Kidney (tissue), 14 donors: ENCODE measurements around the gene PIWIL4. TPM values are rescaled to one million over a fixed set of nuclear protein-coding genes. Genes with fewer than 3 reads are reported as not detected.

ENCODE experiments used
- DNase-seq, 5 donors: peaks; one replicate each; pipeline ENCODE4 v3.0.0-alpha.2; 2013 to 2020
- FAIRE-seq: peaks from 2 replicates; lab custom pipeline; 2012; peaks lifted over from hg19 to GRCh38; lab: Jason Lieb, UNC
- H3K27ac ChIP-seq, 2 donors: one replicate each; pipeline ENCODE4 v1.7.0; 2013; ENCODE audit warnings: low read depth in 2 of 2, low read length in 2 of 2, inconsistent platforms in 1 of 2
- H3K27me3 ChIP-seq: one replicate; pipeline ENCODE4 v1.7.1; 2013; ENCODE audit warnings: low read length, inconsistent platforms; ENCODE audit not compliant: control insufficient read depth, insufficient read depth
- H3K36me3 ChIP-seq, 3 donors: one replicate each; pipeline versions ENCODE4 v1.7.0 to v1.7.1; 2013; ENCODE audit warnings: low read length in 3 of 3, control low read depth in 1 of 3, inconsistent platforms in 1 of 3; ENCODE audit not compliant: insufficient read depth in 3 of 3, control insufficient read depth in 2 of 3
- H3K4me1 ChIP-seq, 3 donors: one replicate each; pipeline versions ENCODE4 v1.7.0 to v1.7.1; 2013; ENCODE audit warnings: low read length in 3 of 3, inconsistent platforms in 1 of 3, low read depth in 1 of 3; ENCODE audit not compliant: control insufficient read depth in 2 of 3, insufficient read depth in 2 of 3
- H3K4me3 ChIP-seq, 3 donors: one replicate each; pipeline versions ENCODE4 v1.7.0 to v1.8.1; 2013; ENCODE audit warnings: low read length in 3 of 3, control low read depth in 1 of 3, inconsistent platforms in 1 of 3
- H3K9ac ChIP-seq, 3 donors: one replicate each; pipeline versions ENCODE4 v1.7.0 to v1.7.1; 2013; ENCODE audit warnings: low read length in 3 of 3, control low read depth in 1 of 3, inconsistent platforms in 1 of 3
- H3K9me3 ChIP-seq, 3 donors: one replicate each; pipeline versions ENCODE4 v1.7.0 to v1.7.1; 2013; ENCODE audit warnings: low read length in 3 of 3, control low read depth in 1 of 3, inconsistent platforms in 1 of 3; ENCODE audit not compliant: control insufficient read depth in 2 of 3, insufficient read depth in 1 of 3
- CTCF ChIP-seq: IDR thresholded peaks from 3 replicates; pipeline ENCODE4 v1.5.1; 2012; ENCODE audit warnings: mild to moderate bottlenecking, moderate library complexity, borderline replicate concordance; ENCODE audit not compliant: insufficient read depth; ENCODE audit errors: extremely low read depth
- intact Hi-C: fragments of 100-400 bp; cut with DNase I; formaldehyde crosslinking; loops from one replicate; pipeline ENCODE4 v1.11.1; 2022
- polyA plus RNA-seq: library from polyadenylated mRNA; stranded (reverse); fragments of 350-450 nt; fragmentation: Illumina TruSeq; extraction: RNeasy Lipid Tissue Mini Kit (QIAGEN cat#74804); gene quantifications from one replicate; pipeline ENCODE4 v1.2.3, GENCODE V29; 2014; ENCODE audit warnings: low read depth, low replicate concordance; ENCODE audit not compliant: insufficient read depth
- total RNA-seq: library from RNA; stranded (reverse); fragmentation: NEBNext Ultra II Directional; extraction: Animal tissue kit (Norgen Biotek cat#: 25700); gene quantifications from one replicate; pipeline ENCODE4 v1.2.1, GENCODE V29; 2021
- donor health status: control.
- donor health status: control.
- donor health status: control.
- donor health status: control.
- donor health status: control.
- donor health status: DM: yes; HTN: yes; CAD: no.
- donor health status: Normal renal cell carcinoma (clear cell type).

The PIWIL4 gene
- total and polyA plus RNA-seq, 2 donors from 2014 or later: 2.6 to 6.0 TPM

DNA sequence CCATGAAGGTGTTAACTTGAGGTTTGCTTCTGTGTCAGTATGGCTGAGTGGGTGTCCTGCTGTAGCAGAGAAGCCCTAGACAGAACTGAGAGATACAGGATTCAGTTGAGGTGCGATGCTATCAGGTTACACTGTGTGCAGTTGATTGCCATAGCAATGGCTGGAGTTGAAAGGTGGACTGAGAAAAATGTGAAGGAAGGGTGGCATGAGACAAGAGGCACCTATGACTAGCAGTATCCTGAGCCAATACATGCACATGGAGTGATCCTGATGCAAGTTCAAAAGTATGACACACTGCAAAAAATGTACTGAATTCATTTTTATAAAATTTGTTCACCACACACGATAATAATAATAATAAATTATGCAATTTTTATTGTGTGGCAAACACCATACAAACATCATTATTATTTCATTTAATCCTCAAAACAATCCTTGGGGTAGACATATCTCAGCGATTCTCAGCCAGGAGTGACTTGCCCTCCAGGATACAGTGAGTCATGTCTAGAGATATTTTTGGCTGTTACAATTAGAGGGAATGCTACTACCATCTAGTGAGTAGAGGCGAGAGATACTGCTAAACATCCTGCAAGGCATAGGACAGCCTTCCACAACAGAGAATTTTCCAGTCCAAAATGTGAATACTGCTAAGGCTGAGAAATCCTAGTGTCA lies 3.9 kb upstream of the PIWIL4 start:
- TF ChIP-seq CTCF: no peak
- Histone ChIP-seq H3K4me1 (no peaks in the 10 kb centered on the region), H3K4me3 (no peak overlapping the region), H3K9me3 (no peaks in the 10 kb centered on the region), H3K36me3 (no peaks in the 10 kb centered on the region), H3K27ac (no peak overlapping the region), H3K9ac (no peak overlapping the region), H3K27me3 (no peaks in the 10 kb centered on the region)
- intact Hi-C loops: no loop called here
- FAIRE-seq (no peak), DNase-seq (peak in 3 of 5 donors; percentile 35 to 63 (median 48))

DNA sequence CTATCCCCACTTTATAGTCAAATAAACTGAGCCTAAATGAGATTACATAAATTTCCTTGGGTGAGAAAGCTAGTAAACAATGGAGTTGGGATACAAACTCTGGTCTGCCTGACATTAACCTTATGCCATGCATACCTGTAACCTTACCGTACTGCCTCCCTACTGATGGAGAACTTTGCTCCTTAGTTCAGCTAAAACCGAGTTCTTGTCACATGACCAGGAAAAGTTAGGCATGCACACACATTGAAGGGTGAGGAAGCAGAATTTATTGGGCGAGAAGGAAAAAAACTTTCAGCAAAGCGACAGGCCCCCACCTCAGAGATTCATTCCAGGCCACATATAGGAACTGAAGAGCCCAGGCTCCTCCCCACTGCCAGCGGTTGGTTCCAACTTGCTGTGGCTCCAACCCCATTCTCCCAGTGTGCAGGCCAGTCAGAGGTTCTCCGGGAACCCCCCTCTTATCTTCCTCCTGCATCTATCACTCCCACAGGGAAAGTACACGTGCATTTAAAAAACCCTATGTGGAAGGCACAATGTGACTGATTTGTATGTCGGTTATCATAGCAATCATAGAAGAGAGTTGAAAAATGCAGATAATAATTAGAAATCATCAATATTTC lies 3.2 kb upstream of the PIWIL4 start:
- H3K9me3 ChIP-seq: no peaks in the 10 kb centered on the region
- no peak for TF ChIP-seq CTCF
- no peak overlapping the region for H3K27ac ChIP-seq
- H3K27me3 ChIP-seq: no peaks in the 10 kb centered on the region
- H3K9ac ChIP-seq: no peak overlapping the region
- H3K4me1 ChIP-seq: no peaks in the 10 kb centered on the region
- no peak overlapping the region for H3K4me3 ChIP-seq
- intact Hi-C loops: no loop called here
- DNase-seq: no peak
- H3K36me3 ChIP-seq: no peaks in the 10 kb centered on the region
- FAIRE-seq: no peak

DNA sequence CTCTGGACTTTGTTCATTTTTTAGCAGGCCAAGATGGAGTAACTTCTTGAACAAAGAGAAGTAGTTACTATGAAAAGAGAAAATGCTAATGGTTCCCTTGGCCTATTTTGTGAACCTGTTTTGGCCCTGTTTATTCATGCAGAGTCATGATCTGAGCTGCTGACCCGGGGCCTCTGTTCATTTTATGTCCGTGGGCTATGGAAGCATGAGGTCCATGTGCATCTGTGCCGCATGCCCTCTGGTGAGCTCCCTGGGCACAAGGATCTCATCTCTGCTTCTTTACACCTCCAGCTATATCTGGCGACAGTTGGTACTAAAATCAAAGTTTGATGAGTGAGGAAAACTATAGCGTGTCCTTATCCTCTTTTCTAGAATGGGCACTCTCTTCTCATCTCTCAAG lies 1.0 kb downstream of the PIWIL4 start:
- FAIRE-seq (no peak), DNase-seq (no peak)
- no peak overlapping the region for H3K27ac ChIP-seq
- no peaks in the 10 kb centered on the region for H3K36me3 ChIP-seq
- intact Hi-C loops: no loop called here
- H3K4me3 ChIP-seq: no peak overlapping the region
- no peaks in the 10 kb centered on the region for H3K27me3 ChIP-seq
- H3K9me3 ChIP-seq: no peaks in the 10 kb centered on the region
- TF ChIP-seq CTCF: no peak
- no peaks in the 10 kb centered on the region for H3K4me1 ChIP-seq
- H3K9ac ChIP-seq: no peak overlapping the region
